GM21515 (cell line): ENCODE measurements around the gene AP2A2.

Experiments used
- ATAC-seq: cut with Tn5 transposase; IDR thresholded peaks from one replicate; pipeline ENCODE4 v1.9.1; 2021; ENCODE audit not compliant: unreplicated experiment

The AP2A2 gene

DNA sequence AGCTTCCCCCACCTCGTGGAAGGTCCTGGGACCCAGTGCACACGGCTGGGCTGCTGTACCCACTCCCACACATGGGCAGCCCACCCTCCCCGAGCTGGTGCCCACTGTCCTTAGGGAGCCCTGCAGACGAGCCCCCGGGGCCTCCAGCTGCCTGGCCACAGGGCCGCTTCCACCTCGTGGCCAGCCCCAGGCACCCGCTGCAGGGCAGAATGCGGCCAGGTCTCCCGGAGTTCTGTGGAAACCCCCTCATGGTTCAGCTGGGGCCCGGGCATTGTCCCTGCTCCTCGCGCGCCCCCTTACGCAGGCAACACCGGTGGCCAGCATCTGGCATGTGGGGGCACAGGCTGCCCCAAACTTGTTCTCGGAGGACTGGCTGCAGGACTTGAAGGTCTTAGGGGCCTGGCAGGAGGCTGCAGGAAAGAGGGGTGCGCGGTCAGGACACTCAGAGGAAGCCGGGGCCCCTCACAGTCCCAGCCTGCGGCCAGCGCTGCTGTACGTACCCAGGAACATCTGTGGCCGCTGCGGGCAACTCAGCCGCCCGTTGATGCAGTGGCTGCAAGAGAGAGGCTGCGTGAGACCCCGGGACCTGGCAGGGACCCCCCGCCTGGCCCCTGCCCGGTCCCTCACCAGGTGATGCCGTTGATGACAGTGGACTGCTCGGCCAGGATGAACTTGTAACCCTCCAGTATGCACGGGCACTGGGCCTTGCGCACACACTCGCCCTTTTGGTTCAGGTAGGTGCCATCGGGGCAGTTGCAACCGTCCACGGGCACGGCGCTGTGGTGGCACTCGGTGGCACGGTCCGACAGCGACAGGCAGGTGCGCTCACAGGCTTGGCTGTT is 101.2 kb downstream of the AP2A2 start:
- no peak for ATAC-seq

DNA sequence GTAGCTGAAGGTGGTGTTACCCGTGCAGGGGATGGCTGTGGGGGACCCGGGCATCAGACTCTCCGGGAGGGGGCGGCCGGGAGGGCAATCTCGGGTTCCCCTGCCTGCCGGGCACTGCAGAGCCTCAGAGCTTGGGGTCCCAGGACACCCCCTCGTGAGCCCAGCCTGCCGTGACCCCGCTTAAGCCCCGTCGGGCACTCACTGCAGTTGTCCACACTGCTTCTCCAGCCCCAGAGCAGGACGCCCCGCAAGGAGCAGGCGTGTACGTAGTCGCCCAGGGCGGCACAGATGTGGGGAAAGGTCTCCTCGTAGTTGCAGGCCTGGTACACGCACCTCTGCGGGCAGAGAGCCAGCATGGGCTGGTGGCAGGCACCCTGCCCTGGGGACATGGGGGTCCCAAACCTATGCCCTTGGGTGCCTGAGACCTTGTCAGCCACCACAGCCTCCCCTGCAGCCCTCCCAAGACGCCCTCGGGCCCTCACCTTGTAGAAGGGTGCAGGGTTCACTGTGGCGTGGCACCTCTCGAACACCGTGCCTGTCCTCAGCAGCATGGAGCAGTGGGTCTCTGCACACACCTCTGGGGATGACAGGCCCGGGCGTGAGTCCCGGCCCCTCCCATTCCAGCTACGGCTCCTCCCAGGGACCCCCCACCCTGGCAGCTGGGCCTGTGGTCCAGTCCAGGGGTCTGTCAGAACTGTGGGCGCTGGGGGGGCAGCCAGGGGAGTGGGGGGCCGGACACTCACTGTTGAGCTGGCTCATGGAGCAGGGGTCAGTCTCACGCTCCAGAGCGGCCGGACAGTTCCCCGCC is 102.0 kb downstream of the AP2A2 start:
- ATAC-seq, result no peak

DNA sequence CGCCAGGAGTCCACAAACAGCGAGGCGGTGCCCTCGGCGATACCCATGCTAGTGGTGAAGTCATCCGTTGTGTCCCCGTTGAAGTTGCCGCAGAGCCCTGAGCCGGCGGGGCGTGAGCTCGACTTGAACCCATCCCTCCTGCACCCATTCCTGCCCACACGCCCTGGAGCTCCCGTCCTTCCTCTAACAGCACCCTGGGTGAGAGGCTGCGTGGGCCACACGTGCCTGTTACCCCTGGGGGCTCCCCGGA is 102.5 kb downstream of the AP2A2 start:
- no peak for ATAC-seq

GRCh38 chr11:1028616-1029015 is 102.9 kb downstream of the AP2A2 start:
- no peak for ATAC-seq

DNA sequence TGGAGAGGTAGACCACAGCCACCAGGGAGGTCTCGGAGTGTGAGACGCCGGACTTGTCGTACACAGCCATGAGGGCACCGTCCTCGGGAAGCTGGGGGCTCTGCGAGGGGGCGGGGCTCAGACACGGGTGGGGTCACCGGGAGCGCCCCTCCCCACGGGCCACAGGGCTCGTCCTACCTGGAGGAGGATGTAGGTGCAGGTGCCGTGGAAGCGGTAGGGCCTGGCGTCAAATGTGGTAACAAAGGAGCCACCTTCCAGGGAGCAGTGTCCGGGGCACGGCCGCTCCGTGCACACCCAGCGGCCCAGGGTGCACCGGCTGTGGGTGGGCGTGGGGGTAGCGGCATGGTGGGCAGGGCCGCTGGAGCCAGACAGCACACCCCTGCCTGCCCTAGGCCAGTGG is 103.4 kb downstream of the AP2A2 start:
- ATAC-seq, result no peak

DNA sequence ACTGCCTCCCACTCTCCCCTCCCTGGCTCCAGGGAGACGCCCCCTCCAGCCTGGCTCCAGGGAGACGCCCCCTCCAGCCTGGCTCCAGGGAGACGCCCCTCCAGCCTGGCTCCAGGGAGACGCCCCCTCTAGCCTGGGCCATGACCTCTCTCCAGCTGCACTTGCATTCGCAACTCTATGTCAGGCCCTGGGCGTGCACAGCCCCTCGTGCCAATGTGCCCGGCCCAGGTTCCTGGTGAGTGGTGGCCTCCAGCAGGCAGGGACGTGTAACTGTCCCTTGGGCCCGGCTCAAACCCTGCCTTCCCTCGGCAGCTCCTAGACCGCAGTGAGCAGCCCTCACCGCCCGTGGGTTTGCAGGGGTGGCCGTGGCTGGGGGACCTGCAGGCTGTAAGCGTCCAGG is 104.0 kb downstream of the AP2A2 start:
- no peak for ATAC-seq

GRCh38 chr11:1030086-1030485 is 104.4 kb downstream of the AP2A2 start:
- ATAC-seq, result no peak

- no peak for ATAC-seq
Measured at GRCh38 chr11:1030556-1030955, 104.9 kb downstream of the AP2A2 start.

DNA sequence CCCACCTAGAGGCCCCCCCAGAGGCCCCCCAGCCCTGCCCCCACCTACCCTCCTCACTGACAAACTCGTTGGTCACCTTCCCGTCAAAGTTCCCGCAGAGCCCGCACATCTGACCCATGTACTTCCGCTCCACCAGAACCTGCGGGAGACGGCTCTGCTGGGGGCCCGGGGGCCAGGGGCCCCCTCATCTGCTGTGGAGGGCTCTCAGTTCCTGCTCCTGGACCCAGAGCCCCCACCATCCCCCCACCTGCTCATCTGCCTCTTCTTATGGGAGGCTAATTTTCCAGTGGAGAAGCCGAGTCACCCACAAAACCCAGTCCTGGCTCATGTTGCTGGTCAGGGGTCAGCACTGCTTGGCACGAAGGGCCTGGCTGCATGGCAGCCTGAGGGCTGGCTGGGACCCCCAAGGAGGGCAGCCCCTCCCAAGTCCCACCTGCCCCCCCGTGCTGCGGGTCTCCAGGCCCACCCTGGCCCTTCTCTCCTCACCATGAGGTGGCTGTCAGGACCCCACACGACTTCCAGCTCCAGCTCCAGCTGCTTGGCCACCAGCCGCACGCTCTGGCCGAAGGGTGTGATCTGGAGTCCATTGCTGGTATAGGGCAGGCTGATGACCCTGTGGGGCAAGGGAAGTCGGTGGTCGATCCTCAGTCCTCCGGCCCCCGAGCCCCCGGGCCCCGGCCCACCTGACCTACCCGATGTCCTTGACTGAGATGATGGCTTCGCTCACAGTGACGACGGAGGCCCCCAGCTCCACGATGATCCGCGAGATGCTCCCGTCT is 105.6 kb downstream of the AP2A2 start:
- ATAC-seq, result no peak

DNA sequence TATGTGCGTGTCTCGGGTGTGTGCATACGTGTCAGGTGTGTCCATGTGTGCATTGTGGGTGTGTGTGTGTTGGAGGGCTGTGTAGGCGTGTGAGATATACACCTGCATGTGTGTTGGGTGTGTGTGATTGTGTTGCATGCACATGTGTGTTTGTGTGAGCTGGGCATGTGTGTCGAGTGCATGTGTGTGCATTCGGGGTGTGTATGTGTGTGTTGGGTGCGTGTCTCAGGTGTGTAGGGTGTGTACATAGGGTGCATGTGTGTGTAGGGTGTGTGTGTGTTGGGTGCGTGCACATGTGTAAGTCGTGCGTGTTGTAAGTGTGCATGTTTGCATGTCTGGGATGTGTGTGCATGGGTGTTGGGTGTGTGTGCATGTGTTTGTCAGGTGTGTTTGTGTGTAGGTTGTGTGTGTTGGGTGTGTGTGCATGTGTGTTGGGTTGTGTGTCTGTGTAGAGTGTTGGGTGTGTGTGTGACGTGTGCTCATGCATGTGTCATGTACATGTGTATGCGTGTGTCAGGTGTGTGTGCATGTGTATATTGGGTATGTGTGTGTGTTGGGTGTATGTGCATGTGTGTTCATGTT is 106.7 kb downstream of the AP2A2 start:
- no peak for ATAC-seq

GRCh38 chr11:1033016-1033798 is 107.5 kb downstream of the AP2A2 start:
- ATAC-seq, result no peak

DNA sequence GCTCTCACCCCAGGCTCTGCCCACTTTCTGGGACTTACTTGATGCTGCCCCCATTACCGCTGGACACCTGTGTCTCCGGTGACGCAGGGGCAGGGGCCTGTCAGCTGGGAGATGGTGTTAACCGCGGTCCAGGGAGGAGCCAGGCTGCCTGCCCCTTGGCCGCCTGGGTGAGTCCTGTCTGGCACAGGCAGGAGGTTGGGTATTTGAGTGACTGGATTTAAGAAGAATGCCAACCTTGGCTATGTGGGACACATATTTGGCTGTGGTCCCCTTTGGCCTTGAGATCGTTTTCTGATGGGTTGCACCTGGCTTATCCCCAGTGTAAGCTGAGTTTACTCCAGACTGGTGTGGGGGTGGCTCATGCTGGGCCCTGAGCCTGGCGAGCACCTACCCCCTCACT is 108.3 kb downstream of the AP2A2 start:
- ATAC-seq, result no peak

GRCh38 chr11:1034456-1035295 is 109.0 kb downstream of the AP2A2 start:
- no peak for ATAC-seq

DNA sequence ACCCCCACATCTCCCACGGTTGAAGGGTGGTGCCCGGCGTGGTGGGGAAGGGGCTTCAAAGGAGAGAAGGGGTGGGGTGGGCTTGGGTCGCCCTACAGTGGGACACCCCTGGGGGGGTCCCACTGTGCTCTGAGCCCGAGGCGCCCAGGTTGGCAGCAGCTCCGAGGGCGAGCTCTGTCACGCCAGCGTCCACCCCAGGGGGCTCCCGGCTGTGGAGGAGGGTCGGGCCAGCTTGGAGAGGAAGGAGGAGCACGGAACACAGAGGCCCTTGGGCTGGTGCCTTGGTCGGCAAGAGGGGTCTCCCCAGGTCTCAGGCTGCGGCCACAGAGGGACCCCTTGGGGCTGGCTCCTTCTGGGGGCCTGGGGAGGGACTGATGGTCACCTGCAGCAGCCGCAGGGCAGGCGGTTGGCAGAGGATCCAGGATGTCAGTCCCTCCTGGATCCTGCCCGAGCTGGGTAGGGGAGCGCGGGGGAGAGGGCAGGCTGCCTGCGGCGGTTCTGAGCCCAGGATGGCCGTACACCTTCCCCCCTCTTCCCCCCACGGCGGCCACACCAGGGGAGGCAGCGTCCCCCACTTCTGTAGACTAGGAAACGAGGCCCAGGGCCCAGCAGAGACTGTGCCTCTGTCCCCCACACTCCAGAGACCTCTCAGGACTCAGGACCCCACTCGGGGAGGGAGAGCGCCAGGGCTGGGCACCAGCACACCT is 110.1 kb downstream of the AP2A2 start:
- ATAC-seq, result no peak

DNA sequence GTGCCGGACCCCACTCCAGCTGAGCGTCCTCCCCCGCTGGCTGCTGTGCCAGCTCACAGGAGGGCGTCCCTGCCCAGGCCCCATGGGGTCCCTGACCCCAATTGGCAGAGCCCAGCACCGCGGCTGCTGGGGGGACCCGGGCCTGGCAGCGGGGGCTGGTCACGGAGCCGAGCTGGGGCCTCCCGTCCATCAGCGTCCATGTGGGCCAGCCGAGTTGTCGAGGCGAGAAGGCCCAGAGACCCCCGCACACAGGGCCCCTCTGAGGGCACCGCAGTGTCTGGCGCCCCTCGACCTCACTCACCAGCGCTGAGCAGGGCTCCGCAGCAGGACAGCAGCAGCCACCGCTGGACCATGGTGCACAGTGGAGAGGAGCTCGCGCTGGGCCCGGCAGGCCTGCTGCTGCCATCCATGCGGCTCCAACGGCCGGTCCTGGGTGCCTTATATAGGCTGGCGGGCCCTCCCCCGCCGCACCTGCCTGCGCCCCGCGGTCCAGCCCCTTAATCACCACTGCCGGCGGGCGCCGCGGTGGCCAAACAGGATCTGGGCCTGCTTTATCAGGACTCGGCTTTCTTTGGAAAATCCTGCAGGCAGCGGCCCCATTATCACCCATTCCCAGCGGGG is 110.7 kb downstream of the AP2A2 start, which contains the start of gene MUC6:
MUC6 (minus strand) TSS at position 416 of the 621 bp plus-strand sequence; CDS start at position 353, 63 bp downstream.
- no peak for ATAC-seq

DNA sequence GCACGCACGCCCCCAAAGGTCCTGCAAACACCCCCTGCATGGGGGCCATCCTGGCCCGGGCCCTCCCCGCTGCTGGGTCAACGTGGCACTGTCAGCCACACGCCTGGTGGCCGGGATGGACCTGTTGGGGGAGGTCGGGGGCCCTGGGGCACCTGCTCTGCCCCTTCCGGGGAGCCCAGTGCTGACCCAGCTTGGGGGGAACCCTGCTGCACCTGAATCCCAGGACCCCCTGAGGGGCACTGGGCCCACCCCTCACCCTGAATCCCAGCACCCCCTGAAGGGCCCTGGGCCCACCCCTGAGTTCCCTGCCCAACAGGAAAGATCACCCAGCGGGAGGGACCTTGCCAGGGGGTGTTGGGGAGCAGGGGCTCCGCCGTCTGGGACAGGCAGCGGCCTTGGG is 111.3 kb downstream of the AP2A2 start:
- ATAC-seq, result no peak

DNA sequence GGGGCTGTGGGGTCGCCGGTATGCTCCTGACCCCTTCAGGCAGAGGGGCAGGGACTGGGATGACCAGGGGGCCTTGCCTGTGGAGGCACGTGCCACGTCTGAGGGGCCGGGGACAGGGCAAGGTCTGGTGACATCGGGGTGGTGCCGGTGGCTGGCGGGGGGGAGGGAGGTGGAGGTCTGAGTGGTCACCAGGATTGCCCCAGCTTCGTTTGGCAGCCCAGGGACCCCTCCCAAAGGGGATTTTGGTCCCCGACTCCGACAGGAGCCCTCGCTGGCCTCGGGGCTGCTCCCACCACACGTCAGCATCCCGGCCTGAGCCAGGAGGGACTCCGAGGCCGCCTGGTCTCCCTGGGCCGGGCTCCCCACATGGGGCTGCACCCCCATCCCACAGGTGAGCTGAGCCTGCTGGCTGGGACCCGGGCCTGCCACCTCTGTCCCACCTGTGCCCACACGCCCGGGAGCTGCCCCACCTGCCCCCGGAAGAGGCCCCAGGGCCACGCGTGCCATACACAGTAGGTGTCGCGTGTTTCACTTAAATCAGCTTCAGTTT is 111.9 kb downstream of the AP2A2 start:
- ATAC-seq, result no peak

DNA sequence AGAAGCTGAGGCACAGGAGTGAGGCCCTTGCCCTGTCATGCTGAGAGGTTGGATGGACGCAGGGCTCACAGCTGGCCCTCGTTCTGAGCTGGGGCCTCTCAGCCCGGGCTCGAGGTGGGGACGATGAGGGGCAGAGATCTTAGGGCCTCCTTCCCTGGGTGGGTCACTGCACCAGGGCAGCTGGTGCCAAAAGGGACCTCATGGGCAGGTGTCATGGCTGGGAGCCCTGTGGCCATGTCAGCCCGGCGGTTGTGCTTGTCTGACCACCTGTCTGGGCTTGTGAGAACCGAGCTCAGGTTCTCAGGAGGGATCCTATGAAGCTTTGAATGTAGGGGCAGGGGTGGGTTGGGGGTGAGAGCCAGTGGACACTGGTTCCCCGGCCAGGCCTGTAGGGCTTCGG is 112.7 kb downstream of the AP2A2 start:
- ATAC-seq, result no peak
